ACC112 (cell line): Measurements from ENCODE around the gene RANBP9.
A peak's percentile ranks its signal among the peaks of the same experiment; 100 is the strongest.

Experiments used
- H2AFZ ChIP-seq: fragments of 200-600 bp; sonication (generic); one replicate; pipeline ENCODE4 v1.6.0; 2017; ENCODE audit warnings: antibody characterized with exemption, low read length; ENCODE audit not compliant: unreplicated experiment
- H3K27ac ChIP-seq: fragments of 200-600 bp; sonication (generic); 2 replicates; pipeline ENCODE4 v1.5.1; 2014; ENCODE audit warnings: low read depth, mild to moderate bottlenecking, antibody characterized with exemption, low read length, moderate library complexity
- H3K27me3 ChIP-seq: fragments of 200-600 bp; sonication (generic); 2 replicates; pipeline ENCODE4 v1.6.1; 2014; ENCODE audit warnings: mild to moderate bottlenecking, antibody characterized with exemption, low read length, moderate library complexity, mixed read lengths; ENCODE audit not compliant: insufficient read depth
- H3K36me3 ChIP-seq: fragments of 200-600 bp; sonication (generic); 2 replicates; pipeline ENCODE4 v1.6.1; 2016; ENCODE audit warnings: mild to moderate bottlenecking, antibody characterized with exemption, low read length, moderate library complexity, mixed read lengths; ENCODE audit not compliant: insufficient read depth
- H3K4me1 ChIP-seq: fragments of 200-600 bp; sonication (generic); one replicate; pipeline ENCODE4 v1.6.1; 2016; ENCODE audit warnings: low read length, mixed read lengths; ENCODE audit not compliant: insufficient read depth, unreplicated experiment, control insufficient read depth
- H3K4me3 ChIP-seq: fragments of 200-600 bp; sonication (generic); 2 replicates; pipeline ENCODE4 v1.5.1; 2014; ENCODE audit warnings: mild to moderate bottlenecking, low read depth, low read length
- H3K79me2 ChIP-seq: fragments of 200-600 bp; sonication (generic); one replicate; pipeline ENCODE4 v1.6.0; 2016; ENCODE audit warnings: low read length; ENCODE audit not compliant: control insufficient read depth, unreplicated experiment, insufficient read depth

RANBP9 gene

DNA sequence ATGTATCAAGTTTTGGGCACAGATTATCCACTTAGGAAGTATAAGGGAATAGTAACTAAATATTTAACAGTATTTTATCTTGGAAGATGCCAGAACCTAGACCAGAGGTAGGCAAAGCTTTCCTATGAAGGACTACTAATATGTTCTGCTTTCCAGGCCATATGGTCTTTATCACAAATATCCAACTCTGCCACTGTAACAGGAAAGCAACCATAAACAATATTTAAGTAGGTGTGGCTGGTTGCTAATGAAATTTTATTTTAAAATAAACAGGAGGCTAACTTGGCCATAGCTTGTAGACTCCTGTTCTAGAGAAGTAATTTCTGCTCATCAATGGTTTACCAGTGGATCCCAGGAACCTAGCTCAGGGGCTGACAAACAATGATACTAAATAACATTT lies 57.1 kb downstream of the RANBP9 start:
- H3K79me2 ChIP-seq, result peaks cover 12% of the 10 kb centered on the region
- H3K36me3 ChIP-seq, result peaks cover 4% of the 10 kb centered on the region
- H3K27me3 ChIP-seq, result no peaks in the 10 kb centered on the region
- peaks cover 3% of the 10 kb centered on the region for H3K4me1 ChIP-seq
- H2AFZ ChIP-seq, result no peak overlapping the region
- H3K4me3 ChIP-seq, result no peak overlapping the region
- H3K27ac ChIP-seq, result no peak overlapping the region

DNA sequence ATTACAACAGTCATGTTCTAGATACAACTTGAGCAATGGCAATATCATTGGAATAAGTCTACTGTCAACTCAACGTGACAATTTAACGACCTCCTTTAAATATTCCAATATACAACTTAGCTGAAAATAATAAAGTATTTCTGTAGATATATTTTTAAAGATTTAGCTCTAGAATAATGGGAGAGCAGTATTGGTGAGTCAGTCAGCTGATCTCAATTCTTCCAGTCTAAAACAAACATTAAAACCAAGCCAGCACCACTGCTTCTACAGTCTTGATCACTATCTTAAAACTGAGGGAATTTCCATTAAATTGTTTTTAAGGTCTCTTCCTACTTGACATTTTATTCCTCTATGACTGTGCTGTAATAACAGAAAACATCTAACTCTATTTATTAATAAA lies 58.3 kb downstream of the RANBP9 start:
- Histone ChIP-seq H3K27ac (no peak overlapping the region), H3K4me3 (no peak overlapping the region), H2AFZ (no peak overlapping the region), H3K4me1 (peaks cover 3% of the 10 kb centered on the region), H3K79me2 (peaks cover 12% of the 10 kb centered on the region), H3K27me3 (no peaks in the 10 kb centered on the region), H3K36me3 (peaks cover 4% of the 10 kb centered on the region)

DNA sequence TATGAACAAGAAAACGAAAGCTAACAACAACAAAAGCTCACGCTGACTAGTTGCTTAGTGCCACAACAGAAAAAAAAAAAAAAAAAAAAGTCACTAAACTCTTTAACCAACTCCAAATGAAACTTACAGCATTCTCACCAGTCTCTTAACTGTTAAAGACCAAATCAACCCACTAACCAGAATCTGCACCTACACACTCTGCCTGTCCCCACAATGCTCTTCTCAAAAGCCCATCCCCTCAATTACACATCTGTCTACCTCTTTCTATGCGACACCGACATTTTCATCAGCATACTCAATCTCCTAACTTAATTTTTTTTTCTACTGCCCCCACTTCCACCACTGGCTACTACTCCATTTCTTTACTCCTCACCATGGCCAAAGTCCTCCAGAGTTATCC lies 62.2 kb downstream of the RANBP9 start:
- Histone ChIP-seq H3K4me1 (peaks cover 3% of the 10 kb centered on the region), H2AFZ (no peak overlapping the region), H3K27ac (no peak overlapping the region), H3K27me3 (no peaks in the 10 kb centered on the region), H3K79me2 (no peaks in the 10 kb centered on the region), H3K4me3 (no peak overlapping the region), H3K36me3 (peaks cover 9% of the 10 kb centered on the region)

DNA sequence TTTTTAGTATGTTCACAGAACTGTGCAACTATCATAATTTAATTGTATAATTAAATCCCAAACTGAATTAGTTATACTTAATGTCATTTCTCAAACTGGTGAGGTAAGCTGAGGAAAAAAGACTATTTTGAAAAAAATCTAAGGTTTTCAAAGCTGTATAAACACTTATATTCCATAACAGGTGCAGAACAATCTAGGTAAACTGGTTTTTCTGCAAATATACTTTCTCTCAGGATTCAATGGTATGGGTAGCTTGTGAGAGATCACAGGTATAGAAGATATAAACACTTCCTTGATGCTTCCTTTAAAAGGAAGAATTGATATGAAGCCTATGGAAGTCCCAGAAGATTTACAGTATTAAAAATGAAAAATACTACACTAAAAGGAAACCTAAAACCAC lies 62.8 kb downstream of the RANBP9 start:
- Histone ChIP-seq H3K4me3 (no peak overlapping the region), H3K27me3 (no peaks in the 10 kb centered on the region), H3K4me1 (peaks cover under 1% of the 10 kb centered on the region), H3K79me2 (no peaks in the 10 kb centered on the region), H3K27ac (no peak overlapping the region), H3K36me3 (peaks cover 9% of the 10 kb centered on the region), H2AFZ (no peak overlapping the region)

DNA sequence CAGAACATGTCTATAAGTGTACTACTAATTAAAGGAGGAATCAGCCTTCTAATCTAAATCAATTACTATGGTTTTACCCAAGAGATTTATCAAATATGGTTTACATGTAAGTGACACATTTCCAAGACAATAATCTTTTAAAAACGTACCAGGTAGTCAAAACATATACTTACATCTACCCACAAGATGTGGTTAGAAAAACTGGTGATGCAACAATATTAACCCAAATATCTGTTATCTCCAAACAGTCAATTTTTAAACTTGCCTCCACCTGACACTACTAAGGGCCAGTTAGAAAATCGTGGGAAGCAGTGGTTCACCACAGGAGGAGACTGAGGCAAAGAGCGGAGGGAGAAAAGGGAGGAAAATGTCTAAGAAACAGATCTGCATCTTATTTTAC lies 68.5 kb downstream of the RANBP9 start:
- H2AFZ ChIP-seq, result no peak overlapping the region
- H3K79me2 ChIP-seq, result no peaks in the 10 kb centered on the region
- no peaks in the 10 kb centered on the region for H3K27me3 ChIP-seq
- H3K27ac ChIP-seq, result no peak overlapping the region
- no peak overlapping the region for H3K4me3 ChIP-seq
- peaks cover 13% of the 10 kb centered on the region for H3K36me3 ChIP-seq
- H3K4me1 ChIP-seq, result peaks cover 3% of the 10 kb centered on the region

DNA sequence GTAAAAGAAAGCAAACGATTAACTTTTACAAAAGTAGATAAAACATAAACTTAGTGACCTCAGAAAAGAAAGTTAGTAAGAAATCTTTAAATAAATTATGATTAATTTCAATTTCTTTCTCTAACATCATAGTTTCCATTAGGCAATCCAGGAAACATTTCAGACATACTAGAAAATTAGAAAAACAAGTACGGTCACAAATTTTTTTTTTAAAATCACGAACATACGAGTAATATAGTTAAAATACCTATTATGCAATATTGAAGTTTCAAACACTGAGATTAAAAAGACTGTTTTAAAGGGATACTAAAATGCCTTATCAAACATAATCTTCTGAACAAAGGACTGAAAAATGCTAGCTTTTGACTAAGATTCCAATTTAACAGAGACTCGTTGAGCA lies 70.3 kb downstream of the RANBP9 start:
- H3K4me1 ChIP-seq, result peaks cover 3% of the 10 kb centered on the region
- no peak overlapping the region for H3K4me3 ChIP-seq
- H3K79me2 ChIP-seq, result no peaks in the 10 kb centered on the region
- H3K36me3 ChIP-seq, result peaks cover 15% of the 10 kb centered on the region
- H3K27ac ChIP-seq, result peak overlapping the region; percentile 34; the same call in 1 of the 2 replicates
- H2AFZ ChIP-seq, result no peak overlapping the region
- no peaks in the 10 kb centered on the region for H3K27me3 ChIP-seq

DNA sequence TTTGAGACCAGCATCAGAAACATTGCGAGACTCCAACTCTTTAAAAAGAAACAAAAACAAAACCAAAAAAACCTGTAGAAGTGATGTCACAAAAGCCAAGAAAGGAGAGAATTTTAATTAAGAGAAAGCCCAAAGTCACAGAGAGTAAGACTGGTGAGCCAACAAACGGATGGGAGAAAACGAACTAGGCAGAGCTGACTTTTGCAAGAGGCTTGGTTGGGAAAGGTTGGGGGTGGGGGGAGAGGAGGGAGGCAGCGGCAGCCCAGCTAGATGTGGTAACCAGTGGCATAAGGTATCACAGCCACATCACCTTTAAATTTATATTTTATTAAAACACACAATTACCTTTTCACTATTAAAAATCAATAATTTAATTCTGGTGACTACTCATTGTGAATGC lies 73.0 kb downstream of the RANBP9 start:
- peaks cover 3% of the 10 kb centered on the region for H3K4me1 ChIP-seq
- H3K27ac ChIP-seq, result no peak overlapping the region
- no peak overlapping the region for H3K4me3 ChIP-seq
- H2AFZ ChIP-seq, result no peak overlapping the region
- no peaks in the 10 kb centered on the region for H3K79me2 ChIP-seq
- peaks cover 25% of the 10 kb centered on the region for H3K36me3 ChIP-seq
- H3K27me3 ChIP-seq, result no peaks in the 10 kb centered on the region

DNA sequence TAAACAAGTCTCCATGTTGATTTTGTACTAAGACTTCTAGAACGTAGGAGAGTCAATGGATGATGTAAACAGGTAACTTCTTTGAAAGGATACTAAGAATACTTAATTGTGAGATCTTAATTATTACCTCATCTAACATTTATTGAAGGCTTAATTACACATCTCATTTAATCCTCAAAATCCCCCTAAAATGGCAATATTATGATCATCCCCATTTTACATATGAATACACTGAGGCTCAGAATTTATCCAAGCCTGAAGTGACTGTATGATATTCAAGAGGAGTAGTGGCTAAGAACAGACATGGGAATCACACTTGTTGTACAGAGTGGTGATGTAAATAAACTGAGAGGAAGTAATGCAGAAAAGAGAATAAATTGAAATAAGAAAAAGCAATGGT lies 73.6 kb downstream of the RANBP9 start:
- H3K36me3 ChIP-seq, result peaks cover 28% of the 10 kb centered on the region
- no peak overlapping the region for H3K4me3 ChIP-seq
- no peak overlapping the region for H2AFZ ChIP-seq
- H3K4me1 ChIP-seq, result peaks cover 3% of the 10 kb centered on the region
- H3K79me2 ChIP-seq, result no peaks in the 10 kb centered on the region
- H3K27ac ChIP-seq, result no peak overlapping the region
- H3K27me3 ChIP-seq, result no peaks in the 10 kb centered on the region

DNA sequence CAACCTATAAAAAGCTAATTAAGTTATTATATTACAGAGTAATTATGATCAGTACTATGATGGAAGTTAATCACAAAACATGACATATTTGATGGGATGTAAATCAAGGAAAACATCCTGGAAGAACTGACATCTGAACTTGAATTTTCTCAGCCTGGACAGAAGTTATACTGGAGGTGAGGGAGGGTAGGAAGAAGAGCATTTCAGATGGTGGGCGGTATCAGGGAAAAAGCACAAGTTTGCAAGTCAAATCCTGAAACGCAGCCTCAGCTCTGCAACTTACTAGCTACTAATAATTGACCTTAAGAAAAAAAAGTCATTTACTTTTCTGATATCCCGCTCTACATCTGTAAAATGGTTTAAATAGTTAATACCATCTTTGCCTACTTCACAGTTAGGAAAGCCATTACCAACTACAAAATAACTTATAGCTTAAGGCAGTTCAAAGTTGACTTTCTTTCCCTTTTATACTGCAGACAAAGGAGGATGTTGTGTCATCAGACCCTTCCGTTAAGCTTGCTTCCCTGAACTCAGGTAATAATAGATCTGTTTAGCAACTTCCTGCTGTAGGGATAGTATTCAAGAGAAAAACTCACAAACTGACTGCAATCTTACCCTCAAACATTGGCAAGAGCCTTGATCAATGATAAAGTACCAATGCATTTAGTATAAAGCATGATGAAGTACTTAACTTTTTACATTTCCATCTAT lies 75.5 kb downstream of the RANBP9 start:
- no peaks in the 10 kb centered on the region for H3K27me3 ChIP-seq
- peaks cover 28% of the 10 kb centered on the region for H3K36me3 ChIP-seq
- H3K79me2 ChIP-seq, result no peaks in the 10 kb centered on the region
- no peak overlapping the region for H3K27ac ChIP-seq
- H3K4me1 ChIP-seq, result no peaks in the 10 kb centered on the region
- no peak overlapping the region for H2AFZ ChIP-seq
- H3K4me3 ChIP-seq, result no peak overlapping the region

DNA sequence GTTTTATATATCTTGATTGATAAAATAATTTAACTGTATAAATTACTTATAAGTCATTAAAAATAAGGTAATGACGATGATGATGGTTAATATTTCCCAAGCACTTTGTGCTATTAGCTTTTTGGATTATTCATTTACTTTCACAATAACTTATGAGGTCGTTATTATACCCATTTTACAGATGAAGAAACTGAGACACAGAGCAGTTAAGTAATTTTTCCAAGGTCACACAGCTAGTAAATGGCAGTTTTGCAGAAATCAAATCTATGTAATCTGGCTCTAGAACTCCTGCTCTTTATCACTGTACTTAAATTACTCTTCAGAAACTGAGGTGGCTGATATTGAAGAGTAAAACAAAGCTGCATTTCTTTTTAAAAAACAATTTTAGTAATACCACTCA lies 78.3 kb downstream of the RANBP9 start:
- no peaks in the 10 kb centered on the region for H3K79me2 ChIP-seq
- H3K27ac ChIP-seq, result no peak overlapping the region
- H3K36me3 ChIP-seq, result peaks cover 22% of the 10 kb centered on the region
- no peak overlapping the region for H3K4me3 ChIP-seq
- no peak overlapping the region for H2AFZ ChIP-seq
- H3K4me1 ChIP-seq, result no peaks in the 10 kb centered on the region
- H3K27me3 ChIP-seq, result no peaks in the 10 kb centered on the region

DNA sequence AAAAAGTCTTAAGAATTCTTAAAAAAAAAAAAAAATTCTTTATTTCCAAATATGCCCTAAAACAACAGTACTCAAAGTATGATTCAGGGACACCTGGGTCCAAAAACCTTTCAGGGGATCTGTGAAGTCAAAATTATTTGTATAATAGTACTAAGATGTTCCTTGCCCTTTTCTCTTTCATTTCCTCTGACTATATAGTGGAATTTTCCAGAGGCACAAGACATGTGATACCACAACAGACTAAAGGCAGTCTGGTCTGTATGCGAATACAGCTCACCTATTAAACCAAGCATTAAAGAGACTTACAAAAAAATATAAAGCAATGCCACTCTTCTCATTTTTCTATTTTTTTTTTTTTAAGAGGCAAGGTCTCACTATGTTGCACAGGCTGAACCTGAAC lies 81.1 kb downstream of the RANBP9 start:
- no peaks in the 10 kb centered on the region for H3K79me2 ChIP-seq
- H3K4me3 ChIP-seq, result no peak overlapping the region
- no peak overlapping the region for H3K27ac ChIP-seq
- no peak overlapping the region for H2AFZ ChIP-seq
- H3K4me1 ChIP-seq, result no peaks in the 10 kb centered on the region
- H3K27me3 ChIP-seq, result no peaks in the 10 kb centered on the region
- H3K36me3 ChIP-seq, result peaks cover 18% of the 10 kb centered on the region; the same call in 1 of the 2 replicates
